Left ventricle myocardium inferior (tissue), 1 donor: ENCODE measurements around the gene SDK1. TPM values are rescaled to one million over a fixed set of nuclear protein-coding genes. Genes with fewer than 3 reads are reported as not detected.

Experiments
- DNase-seq: peaks from one replicate; pipeline ENCODE4 v3.0.0-alpha.2; 2020
- H3K27ac ChIP-seq: fragments of 200-600 bp; replicated peaks from 2 replicates; pipeline ENCODE4 v1.8.0; 2021
- H3K27me3 ChIP-seq: fragments of 200-600 bp; 2 replicates; pipeline ENCODE4 v1.8.0; 2021; ENCODE audit warnings: low read depth
- H3K36me3 ChIP-seq: fragments of 200-600 bp; 2 replicates; pipeline ENCODE4 v1.8.0; 2021
- H3K4me1 ChIP-seq: fragments of 200-600 bp; 2 replicates; pipeline ENCODE4 v1.8.0; 2021
- H3K4me3 ChIP-seq: fragments of 200-600 bp; 2 replicates; pipeline ENCODE4 v1.8.0; 2021; ENCODE audit warnings: mild to moderate bottlenecking, moderate library complexity
- H3K9me3 ChIP-seq: fragments of 200-600 bp; replicated peaks from 2 replicates; pipeline ENCODE4 v1.8.0; 2021
- CTCF ChIP-seq: fragments of 200-600 bp; IDR thresholded peaks from 2 replicates; pipeline ENCODE4 v1.8.0; 2021; ENCODE audit warnings: antibody characterized with exemption, mild to moderate bottlenecking, borderline replicate concordance
- intact Hi-C: fragments of 100-400 bp; cut with micrococcal nuclease; formaldehyde crosslinking; loops from one replicate; pipeline ENCODE4 v1.11.0; 2022
- total RNA-seq: library from RNA; stranded (reverse); fragmentation: NEBNext Ultra II Directional; extraction: Animal tissue kit (Norgen Biotek cat#: 25700); gene quantifications from one replicate; pipeline ENCODE4 v1.2.1, GENCODE V29; 2021
- donor health status: DM: no; HTN: yes; CAD: no; lungs with severe emphysema.

The SDK1 gene
- total RNA-seq, 1 donor from 2014 or later = 1.3 TPM

GRCh38 chr7:3909128-3909527, 608.1 kb downstream of the SDK1 start:
- H3K36me3 ChIP-seq = no peaks in the 10 kb centered on the region
- H3K27ac ChIP-seq = no peak overlapping the region
- no peaks in the 10 kb centered on the region for H3K9me3 ChIP-seq
- H3K27me3 ChIP-seq = peaks cover 3% of the 10 kb centered on the region
- TF ChIP-seq CTCF = no peak
- intact Hi-C loops = no loop called here
- H3K4me3 ChIP-seq = no peak overlapping the region
- no peak for DNase-seq
- no peaks in the 10 kb centered on the region for H3K4me1 ChIP-seq

- no peak for DNase-seq
- Histone ChIP-seq H3K27me3 (peaks cover 3% of the 10 kb centered on the region), H3K36me3 (no peaks in the 10 kb centered on the region), H3K4me3 (no peak overlapping the region), H3K9me3 (no peaks in the 10 kb centered on the region), H3K4me1 (no peaks in the 10 kb centered on the region), H3K27ac (no peak overlapping the region)
- TF ChIP-seq CTCF = no peak
- intact Hi-C loops = no loop called here
Observed at GRCh38 chr7:3910054-3910453, 609.0 kb downstream of the SDK1 start.

- Histone ChIP-seq H3K36me3 (no peaks in the 10 kb centered on the region), H3K4me3 (no peak overlapping the region), H3K4me1 (no peaks in the 10 kb centered on the region), H3K27ac (no peak overlapping the region), H3K27me3 (peaks cover 3% of the 10 kb centered on the region), H3K9me3 (no peaks in the 10 kb centered on the region)
- TF ChIP-seq CTCF = no peak
- DNase-seq = no peak
- intact Hi-C loops = no loop called here
Observed at GRCh38 chr7:3911685-3912084, 610.6 kb downstream of the SDK1 start.

GRCh38 chr7:3912291-3912690, 611.2 kb downstream of the SDK1 start:
- DNase-seq = no peak
- Histone ChIP-seq H3K9me3 (no peaks in the 10 kb centered on the region), H3K4me1 (no peaks in the 10 kb centered on the region), H3K36me3 (no peaks in the 10 kb centered on the region), H3K27me3 (peaks cover 3% of the 10 kb centered on the region), H3K4me3 (no peak overlapping the region), H3K27ac (no peak overlapping the region)
- intact Hi-C loops = no loop called here
- TF ChIP-seq CTCF = no peak

GRCh38 chr7:3914051-3914775, 613.2 kb downstream of the SDK1 start:
- Histone ChIP-seq H3K9me3 (no peaks in the 10 kb centered on the region), H3K27ac (no peak overlapping the region), H3K4me3 (no peak overlapping the region), H3K27me3 (no peaks in the 10 kb centered on the region), H3K36me3 (no peaks in the 10 kb centered on the region), H3K4me1 (no peaks in the 10 kb centered on the region)
- intact Hi-C loops = no loop called here
- TF ChIP-seq CTCF = no peak
- no peak for DNase-seq
